SK-N-SH (cell line): ENCODE data around the gene CERS1. TPM values are rescaled to one million over a fixed set of nuclear protein-coding genes. Genes with fewer than 3 reads are reported as not detected.

Source experiments
- CTCF ChIA-PET: fragments of 300-600, 350-600 bp; formaldehyde crosslinking; extraction: SDS; loops from one replicate; lab custom pipeline; 2021; lab: Yijun Ruan, JAX
- POLR2A ChIA-PET: fragments of 350-600 bp; sonication (Branson Sonifier 250); formaldehyde crosslinking; extraction: SDS; loops from one replicate; lab custom pipeline; 2020; ENCODE audit warnings: antibody characterized with exemption, inconsistent platforms; lab: Yijun Ruan, JAX
- DNase-seq: peaks from one replicate; pipeline ENCODE4 v3.0.0; 2012
- H2AFZ ChIP-seq: fragments of 200-600 bp; sonication (generic); 2 replicates; pipeline ENCODE4 v1.8.1; 2016; ENCODE audit warnings: antibody characterized with exemption, mild to moderate bottlenecking, low read depth
- H3F3A ChIP-seq: fragments of 200-600 bp; sonication (generic); replicated peaks from 2 replicates; pipeline ENCODE3; 2016; ENCODE audit warnings: antibody characterized with exemption, mild to moderate bottlenecking; ENCODE audit not compliant: insufficient read depth
- H3K27ac ChIP-seq, 2 experiments: fragments of 200-500 bp in 1 of 2; fragments of 200-600 bp in 1 of 2; sonication (Bioruptor generic) in 1 of 2; sonication (generic), shearing (Covaris generic) in 1 of 2; 2 replicates each; pipeline versions ENCODE4 v1.5.1 to v1.6.1; 2014 to 2016; ENCODE audit warnings: low read depth in 2 of 2, inconsistent platforms in 1 of 2, low read length in 1 of 2, mild to moderate bottlenecking in 1 of 2, mixed read lengths in 1 of 2
- H3K27me3 ChIP-seq: fragments of 200-600 bp; sonication (generic), shearing (Covaris generic); 2 replicates; pipeline ENCODE4 v1.6.1; 2016; ENCODE audit warnings: mixed run types; ENCODE audit not compliant: insufficient read depth
- H3K36me3 ChIP-seq, 2 experiments: fragments of 200-500 bp in 1 of 2; fragments of 200-600 bp in 1 of 2; sonication (Bioruptor generic) in 1 of 2; sonication (generic) in 1 of 2; replicated peaks in 1 of 2; 2 replicates each; pipeline versions ENCODE3 to v1.5.1; 2014 to 2016; ENCODE audit warnings: low read length in 1 of 2, mild to moderate bottlenecking in 1 of 2; ENCODE audit not compliant: insufficient read depth in 2 of 2, control insufficient read depth in 1 of 2
- H3K4me1 ChIP-seq, 2 experiments: fragments of 200-500 bp in 1 of 2; fragments of 200-600 bp in 1 of 2; sonication (Bioruptor generic) in 1 of 2; sonication (generic), shearing (Covaris generic) in 1 of 2; 2 replicates each; pipeline versions ENCODE4 v1.5.1 to v1.6.1; 2014 to 2016; ENCODE audit warnings: low read depth in 1 of 2, low read length in 1 of 2, mixed run types in 1 of 2; ENCODE audit not compliant: insufficient read depth in 2 of 2, control insufficient read depth in 1 of 2
- H3K4me2 ChIP-seq: fragments of 200-600 bp; sonication (generic), shearing (Covaris generic); 2 replicates; pipeline ENCODE4 v1.6.1; 2017; ENCODE audit warnings: mixed run types
- H3K4me3 ChIP-seq, 2 experiments: fragments of 200-500 bp in 1 of 2; fragments of 200-600 bp in 1 of 2; sonication (Bioruptor generic) in 1 of 2; sonication (generic), shearing (Covaris generic) in 1 of 2; 2 replicates each; pipeline versions ENCODE4 v1.5.1 to v1.8.1; 2014 to 2016; ENCODE audit warnings: low read depth in 2 of 2, inconsistent platforms in 1 of 2, low read length in 1 of 2, mild to moderate bottlenecking in 1 of 2, mixed read lengths in 1 of 2, moderate library complexity in 1 of 2
- H3K79me2 ChIP-seq: fragments of 200-600 bp; sonication (generic); 2 replicates; pipeline ENCODE4 v1.8.1; 2017; ENCODE audit warnings: mild to moderate bottlenecking; ENCODE audit not compliant: insufficient read depth
- H3K9ac ChIP-seq: fragments of 200-600 bp; sonication (generic); 2 replicates; pipeline ENCODE4 v1.6.1; 2017; ENCODE audit warnings: mixed run types
- H3K9me2 ChIP-seq: fragments of 200-600 bp; sonication (generic); 2 replicates; pipeline ENCODE4 v1.6.1; 2017; ENCODE audit warnings: mixed run types
- H3K9me3 ChIP-seq: fragments of 200-600 bp; sonication (generic); 2 replicates; pipeline ENCODE4 v1.6.1; 2017; ENCODE audit warnings: mixed run types, mild to moderate bottlenecking, moderate library complexity
- H4K20me1 ChIP-seq: fragments of 200-600 bp; sonication (generic); 2 replicates; pipeline ENCODE4 v1.6.1; 2017; ENCODE audit warnings: mild to moderate bottlenecking, mixed run types; ENCODE audit not compliant: insufficient read depth
- CHD2 ChIP-seq: fragments of 150-350 bp; IDR thresholded peaks from 2 replicates; pipeline ENCODE4 v1.6.1; 2018; ENCODE audit warnings: low read length; ENCODE audit not compliant: partially characterized antibody
- EP300 ChIP-seq, 2 experiments: IDR thresholded peaks; 2 replicates each; pipeline versions ENCODE4 v1.4.0 to v1.6.1; 2012; ENCODE audit warnings: borderline replicate concordance in 1 of 2, low read depth in 1 of 2, low read length in 1 of 2
- FOXM1 ChIP-seq: IDR thresholded peaks from 2 replicates; pipeline ENCODE4 v1.4.0; 2012; ENCODE audit warnings: low read depth, mild to moderate bottlenecking
- GABPA ChIP-seq: IDR thresholded peaks from 2 replicates; pipeline ENCODE4 v1.4.0; 2012; ENCODE audit warnings: low read depth, mild to moderate bottlenecking
- JUND ChIP-seq: IDR thresholded peaks from 2 replicates; pipeline ENCODE4 v1.4.0; 2012
- MEF2A ChIP-seq: IDR thresholded peaks from 2 replicates; pipeline ENCODE4 v1.4.0; 2012; ENCODE audit warnings: low read depth, borderline replicate concordance
- NFIC ChIP-seq: IDR thresholded peaks from 2 replicates; pipeline ENCODE4 v1.4.0; 2012; ENCODE audit warnings: borderline replicate concordance
- POLR2AphosphoS5 ChIP-seq: IDR thresholded peaks from 2 replicates; pipeline ENCODE4 v1.6.1; 2012; ENCODE audit warnings: low read depth, low read length
- RAD21 ChIP-seq: IDR thresholded peaks from 2 replicates; pipeline ENCODE4 v1.6.1; 2012; ENCODE audit warnings: mild to moderate bottlenecking, low read length
- RFX5 ChIP-seq: IDR thresholded peaks from 2 replicates; pipeline ENCODE4 v1.6.1; 2012; ENCODE audit warnings: mild to moderate bottlenecking, improper control_type of control experiment, low read length
- SIN3A ChIP-seq: IDR thresholded peaks from 2 replicates; pipeline ENCODE4 v1.6.1; 2012; ENCODE audit warnings: low read depth, mild to moderate bottlenecking, low read length, moderate library complexity, borderline replicate concordance
- SMC3 ChIP-seq: IDR thresholded peaks from 2 replicates; pipeline ENCODE4 v1.6.1; 2012; ENCODE audit warnings: low read depth, low read length, improper control_type of control experiment
- TEAD4 ChIP-seq: IDR thresholded peaks from 2 replicates; pipeline ENCODE4 v1.4.0; 2012; ENCODE audit warnings: mild to moderate bottlenecking, borderline replicate concordance; ENCODE audit not compliant: insufficient read depth
- WGBS: methylation state at CpG from one replicate; pipeline ENCODE4 v1.1.6; 2017; ENCODE audit warnings: low lambda C conversion rate; 5-methylcytosine and 5-hydroxymethylcytosine counted together
- polyA plus RNA-seq, 3 experiments: library from polyadenylated mRNA; depleted of rRNA; stranded (reverse); fragments of >200 nt; gene quantifications; 2 replicates each; pipeline ENCODE4 v1.2.3, GENCODE V29; 2012
- TF ChIP-seq, protein P1 (sequence below): IDR thresholded peaks from 2 replicates; pipeline ENCODE4 v1.6.1; 2012; ENCODE audit warnings: mild to moderate bottlenecking, low read depth, low read length, moderate library complexity
- TF ChIP-seq, protein P2 (sequence below): fragments of 150-350 bp; IDR thresholded peaks from 2 replicates; pipeline ENCODE4 v1.6.1; 2016; ENCODE audit warnings: mild to moderate bottlenecking, low read depth, low read length

CERS1 gene
- polyA plus RNA-seq, 1 of the 3 experiments (the other 2 are of a cell fraction): 7.3 TPM

DNA sequence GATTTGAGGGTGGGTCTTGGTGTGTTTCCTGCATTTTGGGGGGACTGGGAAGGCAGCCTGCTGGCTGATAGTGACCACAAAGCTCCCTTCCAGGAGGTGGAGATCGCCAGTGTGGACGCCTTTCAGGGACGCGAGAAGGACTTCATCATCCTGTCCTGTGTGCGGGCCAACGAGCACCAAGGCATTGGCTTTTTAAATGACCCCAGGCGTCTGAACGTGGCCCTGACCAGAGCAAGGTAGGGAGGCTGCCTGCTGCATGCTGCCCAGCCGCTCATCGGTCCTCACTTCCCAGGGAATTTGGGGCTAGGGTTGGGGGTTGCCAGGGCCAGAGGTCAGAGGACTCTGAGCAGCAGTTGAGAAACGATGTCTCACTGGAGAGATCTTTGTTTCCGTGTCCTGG, 34.0 kb downstream of the CERS1 start (continued):
- TF ChIP-seq SIN3A (no peak), SMC3 (no peak), JUND (no peak), EP300 (IDR thresholded peaks at IDR 0.05; ENCODE audit: borderline replicate concordance in 1 of 2, low read depth in 1 of 2, low read length in 1 of 2) (no peak), TEAD4 (no peak), MEF2A (no peak), RFX5 (no peak)

DNA sequence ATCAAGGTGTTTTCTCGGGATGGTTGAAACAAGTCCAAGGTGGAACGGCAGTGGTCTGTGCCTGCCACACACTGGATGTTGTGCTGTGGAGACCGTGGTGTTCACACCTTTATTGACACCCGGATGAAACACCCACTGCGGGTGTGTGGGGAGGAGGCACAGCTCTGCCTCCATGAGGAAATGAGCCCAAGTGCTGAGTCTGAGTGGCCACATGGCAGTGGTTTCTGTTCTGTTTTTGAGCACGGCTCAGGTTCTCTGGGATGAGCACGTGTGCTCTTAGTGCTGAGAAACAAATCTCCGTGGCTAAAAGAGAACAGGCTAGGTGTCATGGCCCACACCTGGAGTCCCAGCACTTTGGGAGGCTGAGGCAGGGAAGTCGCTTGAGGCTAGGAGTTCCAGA, 34.7 kb downstream of the CERS1 start:
- H3K36me3 ChIP-seq: peaks cover 23 to 84% of the 10 kb centered on the region in 2 experiments

DNA sequence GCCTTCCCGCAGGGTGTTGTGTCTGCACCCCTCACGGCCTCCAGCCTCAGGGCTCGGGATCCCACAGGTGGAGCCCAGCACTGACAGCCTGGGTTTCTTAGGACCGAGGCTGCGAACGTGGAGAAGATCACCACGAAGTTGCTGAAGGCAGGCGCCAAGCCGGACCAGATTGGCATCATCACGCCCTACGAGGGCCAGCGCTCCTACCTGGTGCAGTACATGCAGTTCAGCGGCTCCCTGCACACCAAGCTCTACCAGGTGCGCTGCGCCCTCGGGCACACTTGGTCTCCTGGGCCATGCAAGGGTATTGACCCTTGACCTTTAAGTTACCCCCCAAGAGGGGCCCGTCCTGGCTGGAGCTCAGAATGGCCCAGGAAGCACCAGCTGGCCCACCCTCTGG, 35.2 kb downstream of the CERS1 start:
- no peaks in the 10 kb centered on the region; a peak in 1 of 4 replicates for H3K4me1 ChIP-seq
- H3K4me2 ChIP-seq: no peak overlapping the region
- H3K36me3 ChIP-seq: peaks cover 23 to 84% of the 10 kb centered on the region in 2 experiments
- ChIA-PET POLR2A (no interaction called here), CTCF (interaction anchor here (1.4 to 10.3 kb wide), 3 partner anchors 9 to 270 kb away, joined by 4 to 201 read pairs (median 5); no protein-coding TSS in a partner anchor)
- H2AFZ ChIP-seq: no peak overlapping the region
- no peak for DNase-seq
- H3F3A ChIP-seq: peaks cover 5% of the 10 kb centered on the region
- no peaks in the 10 kb centered on the region for H3K9me2 ChIP-seq
- WGBS: 94% methylated on average over 10 of the region's 17 CpGs
- H3K9me3 ChIP-seq: no peaks in the 10 kb centered on the region
- H3K79me2 ChIP-seq: peaks cover 10% of the 10 kb centered on the region; the same call in 1 of the 2 replicates
- H4K20me1 ChIP-seq: peaks cover 4% of the 10 kb centered on the region; the same call in 1 of the 2 replicates
- H3K27ac ChIP-seq: no peak overlapping the region
- H3K27me3 ChIP-seq: no peaks in the 10 kb centered on the region
- no peak overlapping the region for H3K9ac ChIP-seq
- no peak overlapping the region for H3K4me3 ChIP-seq
- TF ChIP-seq POLR2AphosphoS5 (no peak), JUND (no peak), GABPA (no peak), CHD2 (no peak), RAD21 (no peak), FOXM1 (no peak), NFIC (no peak)
- TF ChIP-seq, protein P1, sequence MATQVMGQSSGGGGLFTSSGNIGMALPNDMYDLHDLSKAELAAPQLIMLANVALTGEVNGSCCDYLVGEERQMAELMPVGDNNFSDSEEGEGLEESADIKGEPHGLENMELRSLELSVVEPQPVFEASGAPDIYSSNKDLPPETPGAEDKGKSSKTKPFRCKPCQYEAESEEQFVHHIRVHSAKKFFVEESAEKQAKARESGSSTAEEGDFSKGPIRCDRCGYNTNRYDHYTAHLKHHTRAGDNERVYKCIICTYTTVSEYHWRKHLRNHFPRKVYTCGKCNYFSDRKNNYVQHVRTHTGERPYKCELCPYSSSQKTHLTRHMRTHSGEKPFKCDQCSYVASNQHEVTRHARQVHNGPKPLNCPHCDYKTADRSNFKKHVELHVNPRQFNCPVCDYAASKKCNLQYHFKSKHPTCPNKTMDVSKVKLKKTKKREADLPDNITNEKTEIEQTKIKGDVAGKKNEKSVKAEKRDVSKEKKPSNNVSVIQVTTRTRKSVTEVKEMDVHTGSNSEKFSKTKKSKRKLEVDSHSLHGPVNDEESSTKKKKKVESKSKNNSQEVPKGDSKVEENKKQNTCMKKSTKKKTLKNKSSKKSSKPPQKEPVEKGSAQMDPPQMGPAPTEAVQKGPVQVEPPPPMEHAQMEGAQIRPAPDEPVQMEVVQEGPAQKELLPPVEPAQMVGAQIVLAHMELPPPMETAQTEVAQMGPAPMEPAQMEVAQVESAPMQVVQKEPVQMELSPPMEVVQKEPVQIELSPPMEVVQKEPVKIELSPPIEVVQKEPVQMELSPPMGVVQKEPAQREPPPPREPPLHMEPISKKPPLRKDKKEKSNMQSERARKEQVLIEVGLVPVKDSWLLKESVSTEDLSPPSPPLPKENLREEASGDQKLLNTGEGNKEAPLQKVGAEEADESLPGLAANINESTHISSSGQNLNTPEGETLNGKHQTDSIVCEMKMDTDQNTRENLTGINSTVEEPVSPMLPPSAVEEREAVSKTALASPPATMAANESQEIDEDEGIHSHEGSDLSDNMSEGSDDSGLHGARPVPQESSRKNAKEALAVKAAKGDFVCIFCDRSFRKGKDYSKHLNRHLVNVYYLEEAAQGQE: no peak
- TF ChIP-seq, protein P2, sequence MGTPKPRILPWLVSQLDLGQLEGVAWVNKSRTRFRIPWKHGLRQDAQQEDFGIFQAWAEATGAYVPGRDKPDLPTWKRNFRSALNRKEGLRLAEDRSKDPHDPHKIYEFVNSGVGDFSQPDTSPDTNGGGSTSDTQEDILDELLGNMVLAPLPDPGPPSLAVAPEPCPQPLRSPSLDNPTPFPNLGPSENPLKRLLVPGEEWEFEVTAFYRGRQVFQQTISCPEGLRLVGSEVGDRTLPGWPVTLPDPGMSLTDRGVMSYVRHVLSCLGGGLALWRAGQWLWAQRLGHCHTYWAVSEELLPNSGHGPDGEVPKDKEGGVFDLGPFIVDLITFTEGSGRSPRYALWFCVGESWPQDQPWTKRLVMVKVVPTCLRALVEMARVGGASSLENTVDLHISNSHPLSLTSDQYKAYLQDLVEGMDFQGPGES: no peak

More for the DNA sequence above, 34.7 kb downstream of the CERS1 start:
- no peak for TF ChIP-seq NFIC
- WGBS: 100% methylated on average over 9 of the region's 9 CpGs
- Histone ChIP-seq H3K27me3 (no peaks in the 10 kb centered on the region), H3K4me1 (no peaks in the 10 kb centered on the region; a peak in 1 of 4 replicates), H3K79me2 (peaks cover 5% of the 10 kb centered on the region; the same call in 1 of the 2 replicates), H2AFZ (no peak overlapping the region), H4K20me1 (peaks cover 4% of the 10 kb centered on the region; the same call in 1 of the 2 replicates), H3K4me2 (no peak overlapping the region), H3F3A (peaks cover 5% of the 10 kb centered on the region), H3K4me3 (no peak overlapping the region), H3K9ac (no peak overlapping the region), H3K27ac (no peak overlapping the region), H3K9me3 (no peaks in the 10 kb centered on the region), H3K9me2 (no peaks in the 10 kb centered on the region)
- no peak for DNase-seq
- POLR2A ChIA-PET: no interaction called here
- CTCF ChIA-PET: interaction anchor here (1.4 to 10.3 kb wide), 3 partner anchors 10 to 270 kb away, joined by 4 to 201 read pairs (median 5); no protein-coding TSS in a partner anchor
